Mammary epithelial cell (primary cell): ENCODE results near the gene RBMS3.

Source experiments
- EZH2 ChIP-seq: IDR thresholded peaks from 2 replicates; pipeline ENCODE4 v1.6.1; 2012; ENCODE audit warnings: low read length, inconsistent platforms, borderline replicate concordance
- TF ChIP-seq, protein P1 (sequence below), 2 donors: IDR thresholded peaks in 1 of 2; conservative IDR thresholded peaks in 1 of 2; 2 replicates each; pipeline ENCODE4 v1.5.1; 2011 to 2012; ENCODE audit warnings: inconsistent platforms in 2 of 2, low read length in 2 of 2, mild to moderate bottlenecking in 2 of 2, control low read depth in 1 of 2, low read depth in 1 of 2; ENCODE audit not compliant: insufficient read depth in 1 of 2; ENCODE audit errors: extremely low read depth in 1 of 2

DNA sequence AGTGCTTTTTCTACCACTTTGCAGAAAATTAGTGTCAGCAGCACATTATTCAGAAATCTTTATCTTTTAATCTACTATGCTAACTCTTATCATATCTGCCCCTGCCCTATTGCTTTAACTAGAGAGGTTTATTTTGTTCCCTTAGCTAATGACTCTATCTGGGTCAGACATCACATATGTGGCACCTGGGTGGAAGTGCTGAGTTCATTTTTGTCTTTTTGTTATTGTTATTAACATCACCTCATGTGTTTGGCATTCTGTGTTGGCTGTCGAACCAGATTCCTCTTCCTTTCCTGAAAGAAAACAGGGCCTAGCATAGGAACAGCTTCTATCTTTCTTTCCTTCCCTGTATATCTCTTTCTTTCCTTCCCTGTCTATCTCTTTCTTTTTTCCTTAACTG is 100.7 kb downstream of the RBMS3 start:
- TF ChIP-seq EZH2, result no peak
- TF ChIP-seq, protein P1, sequence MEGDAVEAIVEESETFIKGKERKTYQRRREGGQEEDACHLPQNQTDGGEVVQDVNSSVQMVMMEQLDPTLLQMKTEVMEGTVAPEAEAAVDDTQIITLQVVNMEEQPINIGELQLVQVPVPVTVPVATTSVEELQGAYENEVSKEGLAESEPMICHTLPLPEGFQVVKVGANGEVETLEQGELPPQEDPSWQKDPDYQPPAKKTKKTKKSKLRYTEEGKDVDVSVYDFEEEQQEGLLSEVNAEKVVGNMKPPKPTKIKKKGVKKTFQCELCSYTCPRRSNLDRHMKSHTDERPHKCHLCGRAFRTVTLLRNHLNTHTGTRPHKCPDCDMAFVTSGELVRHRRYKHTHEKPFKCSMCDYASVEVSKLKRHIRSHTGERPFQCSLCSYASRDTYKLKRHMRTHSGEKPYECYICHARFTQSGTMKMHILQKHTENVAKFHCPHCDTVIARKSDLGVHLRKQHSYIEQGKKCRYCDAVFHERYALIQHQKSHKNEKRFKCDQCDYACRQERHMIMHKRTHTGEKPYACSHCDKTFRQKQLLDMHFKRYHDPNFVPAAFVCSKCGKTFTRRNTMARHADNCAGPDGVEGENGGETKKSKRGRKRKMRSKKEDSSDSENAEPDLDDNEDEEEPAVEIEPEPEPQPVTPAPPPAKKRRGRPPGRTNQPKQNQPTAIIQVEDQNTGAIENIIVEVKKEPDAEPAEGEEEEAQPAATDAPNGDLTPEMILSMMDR (conservative IDR thresholded peaks at IDR 0.05 in 1 of 2, IDR thresholded peaks at IDR 0.05 in 1 of 2; ENCODE audit: extremely low read depth in 1 of 2, insufficient read depth in 1 of 2, low read depth in 1 of 2, low read length in 2 of 2), result no peak
